GM21619 (cell line): Measurements from ENCODE around the gene SERPINA9.

Source experiments
- ATAC-seq: cut with Tn5 transposase; IDR thresholded peaks from one replicate; pipeline ENCODE4 v1.9.1; 2021; ENCODE audit not compliant: unreplicated experiment

Gene SERPINA9

DNA sequence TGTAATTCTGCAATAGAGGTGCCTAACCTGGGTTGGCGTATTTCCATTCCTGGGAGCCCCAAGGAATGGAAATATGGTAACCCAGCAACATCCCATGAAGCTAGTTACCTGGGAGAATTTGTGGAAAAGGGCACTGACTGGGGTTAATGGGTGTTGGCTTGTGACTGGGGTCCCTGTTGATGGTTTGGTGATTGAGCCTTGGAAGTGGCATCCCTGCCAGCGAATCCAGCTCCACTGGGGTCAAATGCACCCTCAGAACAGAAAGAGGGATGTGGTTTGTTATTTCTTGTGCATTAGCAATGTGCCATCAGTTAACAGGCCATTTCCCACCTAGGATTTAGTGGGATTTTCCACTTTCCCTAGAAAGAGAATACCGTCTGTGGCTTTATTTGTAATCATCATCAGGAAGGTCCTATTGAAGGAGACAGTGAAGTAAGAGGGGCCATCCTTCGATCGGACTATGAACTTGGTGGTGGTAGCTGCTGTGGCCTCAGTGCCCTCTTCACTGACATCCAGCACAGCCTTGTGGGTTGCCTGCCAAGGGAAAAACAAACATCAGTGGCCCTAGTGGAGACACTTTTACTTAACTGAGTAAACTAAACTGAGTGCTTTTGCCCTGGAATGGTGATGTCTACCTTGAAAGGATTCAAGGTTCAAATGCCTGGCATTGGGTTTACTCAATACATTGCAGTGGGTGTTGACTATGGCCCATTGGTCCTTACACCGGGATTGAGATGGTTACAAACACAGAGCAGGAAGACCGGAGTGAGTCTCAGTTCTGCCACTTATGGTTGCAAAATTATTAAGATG is 13.0 kb downstream of the SERPINA9 start:
- ATAC-seq, result no peak

DNA sequence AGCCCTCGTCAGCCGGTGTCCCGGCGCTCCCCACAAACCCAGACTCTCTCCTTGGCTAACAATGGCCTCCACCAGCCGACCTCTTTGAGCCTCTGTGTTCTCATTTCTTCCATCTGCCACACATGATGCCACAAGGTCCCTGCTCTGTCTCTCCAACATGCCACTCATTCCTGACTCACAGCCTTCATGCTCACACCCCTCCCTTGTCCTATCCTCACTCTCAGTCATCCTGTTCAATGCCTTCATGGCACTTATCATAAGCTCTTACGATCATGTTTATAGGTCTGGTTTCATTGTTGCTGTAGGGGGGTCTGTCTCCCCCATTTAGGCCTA is 13.8 kb downstream of the SERPINA9 start:
- ATAC-seq, result no peak

DNA sequence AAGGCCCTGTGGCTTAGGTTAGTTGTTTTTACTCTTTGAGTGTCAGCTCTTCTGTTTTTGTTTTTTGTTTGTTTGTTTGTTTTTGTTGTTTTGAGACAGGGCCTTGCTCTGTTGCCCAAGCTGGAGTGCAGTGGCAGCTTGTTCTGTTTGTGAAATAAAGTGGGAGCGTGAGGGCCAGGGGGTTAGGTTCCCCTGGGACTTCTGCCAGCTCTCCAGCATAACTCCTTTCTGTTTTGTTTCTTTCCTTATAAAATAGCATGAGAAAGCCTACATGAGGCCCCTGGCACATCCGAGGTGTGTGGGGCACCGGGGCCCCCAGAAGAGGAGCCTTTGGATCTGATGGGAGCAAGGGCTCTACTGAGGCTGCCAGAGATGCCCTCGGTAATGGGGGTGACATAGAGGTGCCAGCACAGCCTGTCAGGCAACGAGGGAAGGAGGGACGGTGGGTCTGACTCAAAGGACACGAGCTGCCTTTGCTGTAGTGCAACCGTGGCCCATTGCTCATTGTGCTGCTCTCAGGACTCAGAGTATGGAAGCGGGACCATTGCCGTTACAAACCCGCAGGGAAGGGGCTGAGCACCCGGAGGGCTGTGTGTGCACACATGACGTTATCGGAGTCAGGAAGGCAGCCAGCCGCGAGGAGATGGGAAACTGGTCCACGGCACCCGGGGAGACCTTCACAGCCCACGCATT is 14.3 kb downstream of the SERPINA9 start:
- no peak for ATAC-seq

DNA sequence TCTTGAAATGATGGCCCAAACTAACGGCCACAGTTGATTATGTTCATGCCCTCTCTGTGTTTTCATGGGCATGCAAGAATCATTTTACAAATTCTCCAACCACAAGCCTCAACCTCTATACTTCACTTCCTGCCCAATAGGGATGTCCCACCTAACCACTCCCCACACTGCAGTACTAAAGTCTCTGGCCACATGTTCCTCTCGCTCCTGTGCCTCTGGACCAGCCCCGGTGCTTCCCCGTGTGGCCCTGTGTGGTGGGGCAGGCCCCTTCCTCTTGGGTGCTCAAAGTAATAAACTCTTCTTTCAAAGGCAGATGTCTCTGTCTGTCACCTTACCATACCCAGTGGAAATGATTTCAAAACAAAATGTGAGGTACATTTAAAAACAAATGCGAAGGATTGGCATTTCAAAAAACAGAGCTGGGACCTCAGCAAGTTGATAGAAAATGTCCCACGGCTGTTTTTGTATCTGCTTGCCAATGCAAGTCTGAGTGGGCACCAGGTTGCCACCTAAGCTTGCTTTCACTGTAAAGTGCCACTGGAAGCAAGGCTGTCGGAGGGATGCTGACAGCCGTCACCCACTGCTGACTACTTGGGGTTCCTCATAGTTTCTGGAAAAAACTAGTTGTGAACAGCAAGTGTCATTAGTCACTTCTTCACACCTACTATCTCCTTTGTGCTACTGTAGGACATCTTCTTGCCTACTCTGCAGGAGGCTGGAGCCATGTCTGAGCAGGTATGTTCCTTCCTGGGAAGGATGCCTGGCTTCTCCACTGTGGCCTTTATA is 15.2 kb downstream of the SERPINA9 start:
- ATAC-seq, result no peak

DNA sequence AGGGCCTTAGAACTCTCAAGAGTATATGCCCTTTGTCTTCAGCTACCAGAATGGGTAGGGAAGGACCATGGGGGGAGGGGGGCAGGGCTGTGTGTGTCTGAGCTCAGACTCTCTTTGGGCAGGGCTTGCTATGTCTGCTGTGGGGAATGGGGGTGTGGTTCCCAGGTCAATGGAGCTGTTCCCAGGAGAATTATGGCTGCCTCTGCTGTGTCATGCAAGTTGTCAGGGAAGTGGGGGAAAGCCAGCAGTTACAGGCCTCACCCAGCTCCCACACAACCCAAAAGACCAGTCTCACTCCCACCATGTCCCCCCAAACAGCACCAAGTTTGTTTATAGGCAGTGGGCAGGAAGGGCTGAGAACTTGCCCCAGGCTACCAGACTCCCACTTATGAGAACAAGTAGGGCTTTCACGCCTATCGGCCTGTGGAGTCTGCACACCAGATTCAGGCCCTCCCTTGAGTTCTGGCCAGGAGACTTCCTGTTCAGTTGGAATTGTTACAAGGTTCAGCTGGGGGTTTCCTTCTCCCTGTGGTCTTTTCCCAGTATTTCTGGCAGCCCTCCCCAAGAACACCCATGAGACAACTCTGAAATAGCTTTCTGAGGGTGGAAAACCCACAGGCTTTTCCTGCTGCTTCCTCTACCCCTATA is 17.3 kb downstream of the SERPINA9 start:
- no peak for ATAC-seq

DNA sequence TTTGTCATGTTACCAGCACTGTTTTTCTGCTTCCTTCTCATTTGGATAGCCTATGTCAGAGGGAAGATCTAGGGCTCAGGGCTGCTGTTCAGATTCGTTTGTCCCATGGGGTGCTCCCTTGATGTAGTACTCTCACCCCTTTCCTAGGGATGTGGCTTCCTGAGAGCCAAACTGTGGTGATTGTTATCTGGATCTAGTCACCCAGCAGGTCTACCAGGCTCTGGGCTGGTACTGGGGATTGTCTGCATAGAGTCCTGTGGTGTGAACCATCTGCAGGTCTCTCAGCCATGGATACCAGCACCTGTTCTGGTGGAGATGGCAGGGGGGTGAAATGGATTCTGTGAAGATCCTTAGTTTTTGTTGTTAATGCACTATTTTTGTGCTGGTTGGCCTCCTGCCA is 17.9 kb downstream of the SERPINA9 start:
- ATAC-seq, result no peak

DNA sequence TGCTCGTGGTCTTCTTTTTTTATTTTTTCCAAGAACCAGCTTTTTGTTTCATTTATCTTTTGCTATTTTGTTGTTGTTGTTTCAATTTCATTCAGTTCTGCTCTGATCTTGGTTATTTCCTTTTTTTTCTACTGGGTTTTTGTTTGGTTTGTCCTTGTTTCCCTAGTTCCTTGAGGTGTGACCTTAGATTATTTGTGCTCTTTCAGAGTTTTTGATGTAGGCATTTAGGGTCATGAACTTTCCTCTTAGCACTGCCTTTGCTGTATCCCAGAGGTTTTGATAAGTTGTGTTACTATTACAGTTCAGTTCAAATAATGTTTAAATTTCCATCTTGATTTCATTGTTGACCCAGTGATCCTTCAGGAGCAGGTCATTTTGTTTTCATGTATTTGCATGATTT is 20.1 kb downstream of the SERPINA9 start:
- no peak for ATAC-seq

DNA sequence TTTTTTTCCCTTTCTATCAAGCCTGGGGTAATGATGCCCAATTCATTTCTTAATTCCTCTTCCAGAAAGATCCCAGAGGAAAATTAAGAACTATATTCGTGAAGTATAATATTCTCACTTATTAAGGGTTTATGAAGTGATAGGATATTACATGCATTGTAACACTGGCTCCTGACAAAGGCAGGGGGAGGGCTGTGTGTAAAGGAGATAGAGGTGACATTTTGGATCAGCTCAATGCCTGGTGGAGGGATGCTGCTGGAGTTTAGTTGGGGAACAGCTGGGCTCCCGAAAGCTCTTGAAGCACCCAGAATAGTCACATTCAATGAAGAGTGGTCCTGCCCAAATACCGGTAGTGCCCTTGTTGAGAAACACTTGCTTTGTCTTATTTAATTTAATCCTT is 24.2 kb downstream of the SERPINA9 start:
- no peak for ATAC-seq

DNA sequence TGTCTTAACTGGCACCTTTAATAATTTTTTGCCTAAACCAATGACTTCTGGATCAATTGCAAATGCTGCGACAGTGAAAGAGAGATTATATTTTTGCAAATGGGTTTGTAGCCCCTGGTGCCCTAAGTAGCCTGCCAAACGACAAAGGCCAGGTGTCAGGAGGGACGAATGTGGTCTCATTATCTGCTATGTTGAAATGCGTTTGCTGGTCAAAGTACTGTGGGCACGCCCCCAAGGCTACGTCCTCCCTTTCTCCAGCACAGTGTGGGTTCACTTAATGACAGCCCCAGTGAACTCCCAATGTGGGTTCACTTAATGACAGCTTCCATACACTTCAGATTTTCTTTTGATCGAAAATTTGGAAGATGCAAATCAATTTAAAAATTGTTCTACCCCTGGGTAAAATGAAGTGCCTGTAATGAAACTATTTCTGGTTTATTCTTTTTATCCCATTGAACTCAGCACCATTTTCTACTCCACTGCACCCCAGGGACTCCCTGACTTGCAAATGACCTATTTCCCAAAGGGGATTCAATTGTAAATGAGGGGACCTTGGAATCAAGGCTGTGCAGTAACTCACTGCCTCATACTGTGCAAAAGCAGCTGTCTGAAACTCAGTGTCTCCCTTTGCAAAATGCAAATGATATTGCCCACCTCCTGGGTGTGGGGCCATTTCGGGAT is 24.8 kb downstream of the SERPINA9 start:
- ATAC-seq, result no peak

DNA sequence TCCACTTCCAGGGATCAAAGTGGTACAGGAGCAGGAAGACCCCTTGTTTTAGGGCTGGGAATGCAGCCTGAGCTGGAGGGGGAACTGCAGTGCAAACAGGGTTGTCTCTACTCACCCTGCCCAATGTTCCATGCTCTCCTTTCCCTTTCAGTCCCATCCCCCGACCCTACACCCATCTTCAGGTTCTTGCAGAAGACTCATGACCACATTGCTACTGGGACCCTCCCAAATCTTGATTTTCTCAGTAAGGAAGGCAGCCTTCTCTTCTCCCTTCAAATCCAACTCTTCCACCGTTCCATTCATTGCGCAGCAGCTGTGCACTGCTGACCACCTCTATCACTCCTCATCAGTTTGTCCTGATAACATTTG is 25.3 kb downstream of the SERPINA9 start:
- ATAC-seq, result no peak

DNA sequence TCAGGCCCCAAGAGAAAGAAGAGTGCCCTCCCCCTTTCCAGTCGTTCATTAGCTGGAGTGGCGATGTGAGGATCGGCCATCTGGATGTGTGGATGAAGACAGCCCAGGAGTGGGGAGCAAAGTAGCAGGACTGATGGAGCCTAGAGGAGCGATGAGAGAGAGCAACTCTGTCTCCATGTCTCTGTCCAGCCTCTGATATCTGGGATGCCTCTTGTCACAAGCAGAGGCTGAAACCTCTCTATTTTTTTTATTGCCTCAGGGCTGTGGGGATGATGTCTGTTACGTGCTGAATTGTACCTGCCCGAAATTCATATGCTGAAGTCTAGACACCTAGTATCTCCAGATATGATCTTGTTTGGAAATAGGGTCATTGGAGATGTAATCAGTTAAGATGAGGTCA is 26.1 kb downstream of the SERPINA9 start:
- ATAC-seq, result no peak

DNA sequence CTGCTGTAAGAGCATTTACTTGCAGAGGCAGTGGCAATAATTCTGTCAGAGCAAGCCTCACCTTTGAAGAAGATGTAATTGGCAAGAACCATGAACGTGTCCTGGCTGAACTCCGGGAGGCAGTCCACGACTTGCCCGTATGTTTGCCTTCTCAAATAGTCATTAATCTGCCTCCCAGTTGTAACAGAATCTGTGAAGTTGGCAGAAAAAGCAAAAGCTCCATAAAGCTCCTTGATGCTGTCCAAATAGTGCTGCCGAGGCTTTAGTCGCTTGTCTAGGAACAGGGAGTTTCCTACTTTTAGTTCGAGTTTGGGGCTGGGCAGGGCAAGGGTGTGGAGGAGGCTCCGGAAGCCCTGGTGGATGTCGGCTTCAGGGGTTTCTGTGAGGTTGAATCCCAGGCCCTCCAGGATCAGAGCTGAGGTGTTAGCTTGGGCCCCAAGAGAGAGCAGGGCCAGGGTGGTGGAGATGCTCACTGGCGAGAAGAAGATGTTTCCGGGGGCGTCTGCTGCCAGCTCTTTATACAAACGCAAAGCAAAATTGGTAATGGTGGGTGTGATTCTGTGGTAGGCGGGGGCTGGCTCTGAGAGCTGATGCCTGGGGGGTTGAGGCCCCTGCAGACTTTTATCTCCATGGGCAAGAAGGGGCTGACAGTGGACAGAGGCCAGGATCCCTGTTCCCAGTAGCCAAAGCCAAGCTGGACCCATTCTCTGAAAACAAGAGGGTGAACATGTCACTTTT is 27.8 kb downstream of the SERPINA9 start:
- ATAC-seq, result no peak

DNA sequence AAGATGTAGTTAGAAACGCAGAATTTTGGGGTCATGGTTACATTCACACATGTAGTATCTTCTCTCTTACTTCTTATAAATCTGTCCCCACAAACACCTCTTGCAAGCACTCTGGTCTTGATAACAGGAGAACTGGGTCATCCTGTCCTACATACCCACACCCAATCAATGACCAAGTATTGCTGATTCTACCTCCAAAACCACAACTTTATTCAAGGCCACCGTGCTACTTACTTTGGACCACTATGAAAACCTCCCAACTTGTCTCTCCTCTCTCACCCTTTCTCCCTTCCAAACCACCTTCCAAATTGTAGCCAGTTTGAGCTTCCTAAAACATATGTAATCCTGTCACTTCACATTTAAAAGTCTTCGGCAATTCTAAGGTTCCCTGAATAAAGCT is 28.8 kb downstream of the SERPINA9 start:
- ATAC-seq, result no peak

DNA sequence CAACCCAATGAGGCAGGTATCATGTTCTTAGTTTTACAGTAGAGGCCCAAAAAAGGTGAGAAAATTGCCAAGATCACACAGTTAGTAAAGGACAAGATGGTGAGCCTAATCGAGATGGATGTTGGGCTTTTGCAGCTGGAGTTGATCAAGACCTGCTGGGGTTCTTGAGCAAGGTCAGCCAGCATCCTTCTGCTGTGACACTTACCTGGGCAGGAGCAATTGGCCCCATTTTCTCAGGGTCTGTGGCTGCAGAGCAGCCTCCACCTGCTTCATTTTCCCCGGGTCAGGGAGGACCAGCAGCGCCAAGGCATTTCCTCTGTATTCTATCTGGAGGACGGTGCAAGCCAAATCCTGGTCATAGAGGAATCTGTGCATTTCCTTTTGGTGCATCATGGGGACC is 29.9 kb downstream of the SERPINA9 start:
- no peak for ATAC-seq

DNA sequence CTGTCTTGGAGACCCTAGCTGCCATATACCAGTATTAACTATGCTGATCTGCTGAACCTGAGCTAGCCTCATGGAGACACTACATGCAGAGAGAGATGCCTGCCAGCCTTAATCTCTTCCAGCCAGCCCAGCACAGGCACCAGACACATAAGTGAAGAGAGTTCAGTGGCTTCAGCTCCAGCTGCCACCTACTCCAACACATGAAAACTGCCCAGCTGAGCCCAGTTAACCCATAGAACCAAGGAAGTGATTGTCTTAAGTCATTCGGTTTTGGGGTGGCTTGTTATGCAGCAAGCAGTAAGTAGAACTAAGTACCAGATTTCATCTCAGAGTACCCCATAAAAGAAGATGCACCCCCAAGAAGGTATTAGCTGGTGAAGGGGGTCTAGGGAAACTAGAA is 31.0 kb downstream of the SERPINA9 start:
- no peak for ATAC-seq

DNA sequence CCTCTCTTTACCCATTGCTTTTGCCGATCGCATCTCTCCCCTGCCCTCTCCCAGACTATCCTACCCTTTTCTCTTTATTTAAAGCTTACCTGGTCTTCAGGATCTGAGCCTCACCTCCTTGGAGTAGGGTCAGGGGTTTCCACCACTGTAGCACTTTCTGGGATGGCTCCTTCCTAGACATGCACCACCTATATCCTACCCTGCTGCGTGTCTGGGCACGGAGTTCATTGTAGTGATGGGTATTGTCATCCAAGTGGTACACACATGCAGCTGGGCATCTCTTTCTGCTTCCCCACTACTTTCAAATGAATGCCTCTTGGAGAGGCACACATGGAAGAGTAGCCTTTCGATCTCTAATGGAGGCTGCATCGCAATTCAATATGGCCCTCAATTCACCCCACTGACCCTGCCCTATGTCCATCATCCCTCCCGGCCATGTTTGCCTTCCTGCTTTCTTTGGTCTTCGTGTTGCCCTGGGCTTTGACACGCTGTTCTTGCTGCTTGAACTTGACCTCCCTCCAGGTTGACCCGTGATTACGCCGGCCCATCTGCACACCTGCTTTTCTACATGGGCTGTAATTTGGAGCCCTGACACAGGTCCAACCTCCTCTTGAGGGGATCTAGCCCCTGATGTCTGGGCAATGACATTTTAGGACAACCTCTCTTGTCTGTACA is 34.3 kb downstream of the SERPINA9 start:
- ATAC-seq, result no peak

DNA sequence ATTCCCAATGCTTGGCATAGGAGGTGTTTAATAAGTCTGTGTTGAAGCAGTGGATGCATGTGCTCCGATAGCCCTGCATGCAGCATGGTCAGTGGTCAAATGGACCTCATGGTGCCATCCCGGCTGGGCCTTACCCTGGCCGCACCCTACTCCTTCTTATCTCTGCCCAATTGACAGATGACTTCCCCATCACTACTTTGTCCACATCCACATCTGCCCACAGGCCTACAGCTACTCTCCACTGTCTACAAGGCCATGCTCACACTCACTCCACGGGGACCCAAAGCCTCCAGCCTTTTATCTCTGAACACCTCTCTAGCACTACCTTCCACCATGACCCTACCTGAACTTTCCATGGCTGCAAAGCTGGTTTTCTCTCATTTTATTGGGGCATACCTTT is 34.9 kb downstream of the SERPINA9 start:
- no peak for ATAC-seq

DNA sequence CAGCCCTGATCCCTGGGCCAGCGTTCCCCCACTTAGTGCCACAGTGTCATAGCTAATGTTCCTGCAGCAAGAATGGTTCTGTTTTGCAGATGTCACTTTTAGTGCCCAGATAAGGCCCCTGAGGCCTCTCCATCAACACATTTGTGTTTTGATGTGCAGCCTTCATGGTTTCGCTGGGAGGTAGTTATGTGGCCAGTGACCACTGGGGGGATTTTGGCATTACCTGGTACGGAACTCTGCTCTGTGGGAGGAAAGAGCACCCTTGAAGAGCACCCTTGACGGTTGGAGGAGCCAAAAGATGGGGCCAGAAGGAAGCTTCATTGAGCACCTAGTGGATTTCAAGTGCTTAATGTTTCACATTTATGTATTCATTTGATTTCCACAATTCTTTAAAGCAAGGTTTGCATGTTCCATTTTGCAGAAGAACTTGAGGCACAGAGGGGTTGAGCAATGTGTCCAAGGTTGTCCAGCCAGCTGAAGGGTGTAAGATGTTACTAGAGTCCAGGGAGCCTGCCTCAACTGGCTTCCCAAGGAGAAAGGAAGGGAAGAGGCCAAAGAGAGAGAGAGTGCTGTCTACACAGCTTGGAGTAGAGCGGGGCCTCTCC is 36.4 kb downstream of the SERPINA9 start:
- no peak for ATAC-seq

DNA sequence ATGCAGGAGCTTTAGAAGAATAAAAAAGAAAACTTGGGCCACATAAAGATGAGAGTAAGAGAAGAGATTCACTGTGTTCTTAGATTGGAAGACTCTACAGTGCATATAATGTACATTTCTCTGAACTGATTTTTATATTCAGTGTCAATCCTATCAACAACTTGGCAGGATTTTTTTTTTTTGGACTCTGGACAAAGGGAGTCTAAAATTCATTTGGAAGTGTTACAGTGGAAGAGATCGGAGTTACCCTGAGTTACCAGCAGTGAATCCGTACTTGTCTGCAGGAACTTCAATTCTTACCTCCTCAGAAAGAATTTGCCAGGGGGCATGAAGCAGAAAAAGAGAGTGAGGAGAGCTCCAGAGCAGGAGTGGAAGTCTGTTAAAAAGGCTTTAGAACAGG is 47.4 kb downstream of the SERPINA9 start:
- ATAC-seq, result no peak
